ENCODE results near the gene SLC9A9. TPM values are rescaled to one million over a fixed set of nuclear protein-coding genes. Genes with fewer than 3 reads are reported as not detected.

The SLC9A9 gene
- total and polyA plus RNA-seq, 9 of the 15 experiments (the other 6 are each of a cell fraction or from before 2014, with no cell fraction given) = 0.03 to 0.13 TPM; not detected in 7

DNA sequence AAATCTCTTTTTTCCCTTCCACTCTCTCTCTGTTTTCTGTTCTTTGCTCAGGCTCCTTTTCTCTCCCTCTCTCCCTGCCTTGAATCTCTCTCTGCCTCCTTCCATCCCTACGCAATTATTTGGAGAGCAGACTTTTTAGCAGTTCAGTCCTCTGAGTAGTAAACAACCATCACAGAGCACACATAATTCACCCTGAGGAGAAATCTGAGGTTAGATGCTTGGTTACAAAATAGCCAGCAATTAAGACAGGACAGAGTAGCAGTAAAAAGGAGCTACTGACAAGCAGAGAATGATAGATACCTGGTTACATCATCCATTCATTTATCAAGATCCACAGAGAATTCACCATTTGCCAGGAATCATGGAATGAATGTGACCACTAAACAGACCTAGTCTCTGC lies 25.5 kb downstream of the SLC9A9 start:
- TF ChIP-seq ZNF354B (CRISPR knock-in tag; IDR thresholded peaks at IDR 0.05) = no peak
- TF ChIP-seq, protein P1, sequence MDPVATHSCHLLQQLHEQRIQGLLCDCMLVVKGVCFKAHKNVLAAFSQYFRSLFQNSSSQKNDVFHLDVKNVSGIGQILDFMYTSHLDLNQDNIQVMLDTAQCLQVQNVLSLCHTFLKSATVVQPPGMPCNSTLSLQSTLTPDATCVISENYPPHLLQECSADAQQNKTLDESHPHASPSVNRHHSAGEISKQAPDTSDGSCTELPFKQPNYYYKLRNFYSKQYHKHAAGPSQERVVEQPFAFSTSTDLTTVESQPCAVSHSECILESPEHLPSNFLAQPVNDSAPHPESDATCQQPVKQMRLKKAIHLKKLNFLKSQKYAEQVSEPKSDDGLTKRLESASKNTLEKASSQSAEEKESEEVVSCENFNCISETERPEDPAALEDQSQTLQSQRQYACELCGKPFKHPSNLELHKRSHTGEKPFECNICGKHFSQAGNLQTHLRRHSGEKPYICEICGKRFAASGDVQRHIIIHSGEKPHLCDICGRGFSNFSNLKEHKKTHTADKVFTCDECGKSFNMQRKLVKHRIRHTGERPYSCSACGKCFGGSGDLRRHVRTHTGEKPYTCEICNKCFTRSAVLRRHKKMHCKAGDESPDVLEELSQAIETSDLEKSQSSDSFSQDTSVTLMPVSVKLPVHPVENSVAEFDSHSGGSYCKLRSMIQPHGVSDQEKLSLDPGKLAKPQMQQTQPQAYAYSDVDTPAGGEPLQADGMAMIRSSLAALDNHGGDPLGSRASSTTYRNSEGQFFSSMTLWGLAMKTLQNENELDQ (CRISPR knock-in tag; IDR thresholded peaks at IDR 0.05; ENCODE audit: borderline replicate concordance) = no peak
- no peak for TF ChIP-seq MTA1 (IDR thresholded peaks at IDR 0.05; ENCODE audit: borderline replicate concordance)
- no peak for TF ChIP-seq TAF15 (IDR thresholded peaks at IDR 0.05; ENCODE audit: low read depth, low read length)
- no peak for TF ChIP-seq BCL6 (CRISPR knock-in tag; IDR thresholded peaks at IDR 0.05)
- no peak for TF ChIP-seq COPS2 (conservative IDR thresholded peaks at IDR 0.05)
- TF ChIP-seq NCOR1 (IDR thresholded peaks at IDR 0.05) = no peak
- no peak for TF ChIP-seq PML (IDR thresholded peaks at IDR 0.05; ENCODE audit: low read length)
- no peak for TF ChIP-seq HMG20A (CRISPR knock-in tag; conservative IDR thresholded peaks at IDR 0.05)
- no peak for TF ChIP-seq TAF1 (IDR thresholded peaks at IDR 0.05; ENCODE audit: control insufficient read depth, extremely low read depth, insufficient read depth, low read length, severe bottlenecking)
- no peak for TF ChIP-seq PHF21A (IDR thresholded peaks at IDR 0.05; ENCODE audit: borderline replicate concordance, low read depth)
- no peak for TF ChIP-seq FOS (IDR thresholded peaks at IDR 0.05; ENCODE audit: extremely low read depth, insufficient read length)
- TF ChIP-seq, protein P2, sequence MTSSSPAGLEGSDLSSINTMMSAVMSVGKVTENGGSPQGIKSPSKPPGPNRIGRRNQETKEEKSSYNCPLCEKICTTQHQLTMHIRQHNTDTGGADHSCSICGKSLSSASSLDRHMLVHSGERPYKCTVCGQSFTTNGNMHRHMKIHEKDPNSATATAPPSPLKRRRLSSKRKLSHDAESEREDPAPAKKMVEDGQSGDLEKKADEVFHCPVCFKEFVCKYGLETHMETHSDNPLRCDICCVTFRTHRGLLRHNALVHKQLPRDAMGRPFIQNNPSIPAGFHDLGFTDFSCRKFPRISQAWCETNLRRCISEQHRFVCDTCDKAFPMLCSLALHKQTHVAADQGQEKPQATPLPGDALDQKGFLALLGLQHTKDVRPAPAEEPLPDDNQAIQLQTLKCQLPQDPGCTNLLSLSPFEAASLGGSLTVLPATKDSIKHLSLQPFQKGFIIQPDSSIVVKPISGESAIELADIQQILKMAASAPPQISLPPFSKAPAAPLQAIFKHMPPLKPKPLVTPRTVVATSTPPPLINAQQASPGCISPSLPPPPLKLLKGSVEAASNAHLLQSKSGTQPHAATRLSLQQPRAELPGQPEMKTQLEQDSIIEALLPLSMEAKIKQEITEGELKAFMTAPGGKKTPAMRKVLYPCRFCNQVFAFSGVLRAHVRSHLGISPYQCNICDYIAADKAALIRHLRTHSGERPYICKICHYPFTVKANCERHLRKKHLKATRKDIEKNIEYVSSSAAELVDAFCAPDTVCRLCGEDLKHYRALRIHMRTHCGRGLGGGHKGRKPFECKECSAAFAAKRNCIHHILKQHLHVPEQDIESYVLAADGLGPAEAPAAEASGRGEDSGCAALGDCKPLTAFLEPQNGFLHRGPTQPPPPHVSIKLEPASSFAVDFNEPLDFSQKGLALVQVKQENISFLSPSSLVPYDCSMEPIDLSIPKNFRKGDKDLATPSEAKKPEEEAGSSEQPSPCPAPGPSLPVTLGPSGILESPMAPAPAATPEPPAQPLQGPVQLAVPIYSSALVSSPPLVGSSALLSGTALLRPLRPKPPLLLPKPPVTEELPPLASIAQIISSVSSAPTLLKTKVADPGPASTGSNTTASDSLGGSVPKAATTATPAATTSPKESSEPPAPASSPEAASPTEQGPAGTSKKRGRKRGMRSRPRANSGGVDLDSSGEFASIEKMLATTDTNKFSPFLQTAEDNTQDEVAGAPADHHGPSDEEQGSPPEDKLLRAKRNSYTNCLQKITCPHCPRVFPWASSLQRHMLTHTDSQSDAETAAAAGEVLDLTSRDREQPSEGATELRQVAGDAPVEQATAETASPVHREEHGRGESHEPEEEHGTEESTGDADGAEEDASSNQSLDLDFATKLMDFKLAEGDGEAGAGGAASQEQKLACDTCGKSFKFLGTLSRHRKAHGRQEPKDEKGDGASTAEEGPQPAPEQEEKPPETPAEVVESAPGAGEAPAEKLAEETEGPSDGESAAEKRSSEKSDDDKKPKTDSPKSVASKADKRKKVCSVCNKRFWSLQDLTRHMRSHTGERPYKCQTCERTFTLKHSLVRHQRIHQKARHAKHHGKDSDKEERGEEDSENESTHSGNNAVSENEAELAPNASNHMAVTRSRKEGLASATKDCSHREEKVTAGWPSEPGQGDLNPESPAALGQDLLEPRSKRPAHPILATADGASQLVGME (CRISPR knock-in tag; IDR thresholded peaks at IDR 0.05) = no peak
- no peak for TF ChIP-seq MCM5 (IDR thresholded peaks at IDR 0.05; ENCODE audit: low read depth)
- BruUV-seq (replicated peaks) = no TSS peak
- in situ Hi-C loops (cut with MboI) (no loop called here), intact Hi-C loops (cut with micrococcal nuclease) (no loop called here)
- ChIA-PET CTCF (ENCODE audit: low intra/inter-chr PET ratio) (no interaction called here), POLR2A (no interaction called here)
- no peaks in the 10 kb centered on the region for H3K36me3 ChIP-seq (ENCODE audit: control insufficient read depth, insufficient read depth, low read length)
- no peak overlapping the region for H3K4me2 ChIP-seq (ENCODE audit: insufficient read depth, low read length)
- 0% methylated on average over 1 of the region's 1 CpG for WGBS (ENCODE audit: insufficient coverage, low coverage, missing lambda C conversion rate)
- no peaks in the 10 kb centered on the region for H3K9me3 ChIP-seq (replicated peaks; ENCODE audit: control insufficient read depth, insufficient read depth, low read depth, low read length)
- no peaks in the 10 kb centered on the region for H4K20me1 ChIP-seq (replicated peaks; ENCODE audit: control insufficient read depth, insufficient read depth, low read length)
- ATAC-seq = no peak
- no peak overlapping the region for H3K27ac ChIP-seq (ENCODE audit: extremely low read depth, low read depth, low read length)
- no peak overlapping the region for H3K4me3 ChIP-seq
- H3K4me1 ChIP-seq (replicated peaks in 1 of 2; ENCODE audit: control insufficient read depth in 2 of 2, insufficient read depth in 2 of 2, low read length in 2 of 2) = no peaks in the 10 kb centered on the region
- no peak for FAIRE-seq
- H2AFZ ChIP-seq (ENCODE audit: low read depth, low read length) = no peak overlapping the region
- no peaks in the 10 kb centered on the region for H3K9me1 ChIP-seq (ENCODE audit: control insufficient read depth, insufficient read depth, low read length)
- H3K27me3 ChIP-seq (ENCODE audit: control insufficient read depth in 2 of 2, insufficient read depth in 2 of 2, low read length in 2 of 2) = no peaks in the 10 kb centered on the region
- no peaks in the 10 kb centered on the region for H3K79me2 ChIP-seq (ENCODE audit: control insufficient read depth, insufficient read depth, low read length)
- DNase-seq (ENCODE audit: extremely low read depth in 1 of 4, low spot score in 3 of 4) = no peak
- H3K9ac ChIP-seq (ENCODE audit: insufficient read depth in 1 of 2, low read depth in 2 of 2, low read length in 2 of 2) = no peak overlapping the region
